ENCODE results near the gene TANGO2.

TANGO2 gene

DNA sequence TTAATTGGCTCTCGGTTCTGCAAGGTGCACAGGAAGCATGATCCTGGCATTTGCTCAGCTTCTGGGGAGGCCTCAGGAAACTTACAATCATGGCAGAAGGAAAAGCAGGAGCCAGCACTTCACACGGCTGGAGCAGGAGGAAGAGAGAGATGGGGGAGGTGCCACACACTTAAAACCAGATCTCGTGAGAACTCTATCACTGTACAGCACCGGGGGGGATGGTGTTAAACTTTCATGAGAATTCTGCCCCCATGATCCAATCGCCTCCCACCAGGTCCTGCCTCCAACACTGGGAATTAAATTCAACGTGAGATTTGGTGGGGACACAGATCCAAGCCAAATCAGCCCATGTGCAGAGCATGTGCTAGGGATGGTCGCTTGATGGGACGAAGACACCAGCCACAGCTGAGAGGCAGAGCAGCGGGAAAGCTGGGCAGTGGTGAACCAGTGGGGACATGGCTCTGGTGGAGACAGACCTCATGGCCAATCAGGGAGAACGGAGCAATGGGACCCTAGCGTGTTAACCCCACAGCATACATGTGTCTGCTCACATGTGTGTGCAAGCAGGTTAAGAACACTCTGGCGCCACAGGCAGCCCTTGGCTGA is 6.2 kb downstream of the TANGO2 start:
- DNase-seq (ENCODE audit: low read depth): no peak

DNA sequence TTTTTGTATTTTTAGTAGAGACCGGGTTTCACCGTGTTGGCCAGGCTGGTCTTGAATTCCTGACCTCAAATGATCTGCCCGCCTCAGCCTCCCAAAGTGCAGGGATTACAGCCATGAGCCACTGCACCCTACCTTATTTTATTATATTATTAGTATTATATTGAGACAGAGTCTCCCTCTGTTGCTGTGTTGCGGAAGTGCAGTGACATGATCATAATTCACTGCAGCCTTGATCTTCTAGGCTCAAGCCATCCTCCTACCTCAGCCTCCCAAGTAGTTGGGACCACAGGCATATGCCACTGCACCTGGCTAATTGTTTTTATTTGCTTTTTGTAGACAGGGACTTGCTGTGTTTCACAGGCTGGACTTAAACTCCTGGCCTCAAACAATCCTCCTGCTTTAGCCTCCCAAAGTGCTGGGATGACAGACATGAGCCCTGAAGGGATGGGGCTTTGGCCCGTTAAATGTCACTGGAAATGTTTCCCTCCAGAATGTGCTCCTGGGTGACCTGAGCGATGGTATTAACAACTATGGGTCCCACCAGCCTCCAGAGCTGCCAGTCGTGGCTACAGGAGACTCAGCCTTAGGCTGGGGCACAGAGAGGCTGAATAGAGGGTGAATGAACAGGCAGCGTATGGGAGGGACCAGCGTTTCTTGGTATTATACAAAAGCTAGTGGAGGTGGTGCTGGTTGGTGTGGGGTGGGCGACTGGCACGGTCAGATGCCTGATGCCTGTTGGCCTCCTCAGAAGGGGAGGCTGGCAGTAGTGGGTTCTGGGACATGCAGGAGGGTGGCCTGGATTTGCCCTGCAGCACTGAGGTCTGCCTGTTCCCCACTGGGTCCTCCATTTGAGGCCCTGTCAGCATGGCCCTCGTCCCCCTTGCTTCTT is 7.3 kb downstream of the TANGO2 start:
- DNase-seq (ENCODE audit: low read depth): peak; percentile 57

DNA sequence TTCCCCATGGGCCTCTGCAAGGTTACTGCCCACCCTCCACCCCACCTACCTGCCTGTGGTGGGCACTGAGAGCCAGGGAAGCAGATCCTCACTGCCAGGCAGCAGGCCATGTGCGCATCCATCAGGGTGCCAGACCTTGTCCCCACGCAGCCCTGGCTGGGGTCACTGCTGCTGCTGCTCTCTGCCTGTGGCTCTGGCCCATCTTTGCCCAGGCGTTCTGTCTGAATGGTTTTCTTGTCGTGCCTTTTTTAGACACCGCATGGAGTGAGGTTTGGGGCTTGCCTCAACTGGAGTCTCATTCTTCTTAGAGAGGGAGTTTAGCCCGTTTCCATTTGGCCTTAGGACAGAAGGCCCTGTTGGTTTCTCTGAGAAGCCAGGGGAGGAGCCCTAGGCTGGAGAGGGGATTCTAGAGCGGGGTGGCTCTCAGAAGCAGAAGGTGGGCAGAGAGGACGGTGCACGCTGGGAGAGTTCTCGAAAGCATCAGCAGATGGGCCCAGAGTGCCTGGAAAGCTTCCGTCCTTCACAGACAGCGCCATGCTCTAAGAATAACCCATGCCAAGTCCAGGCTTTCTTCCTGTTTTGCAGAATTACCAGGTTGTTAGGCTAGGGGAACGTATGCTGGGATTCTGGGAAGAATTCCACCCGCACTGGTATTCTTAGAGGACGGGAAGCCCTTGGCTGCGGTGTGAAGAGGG is 8.1 kb downstream of the TANGO2 start:
- DNase-seq (ENCODE audit: low read depth): no peak

DNA sequence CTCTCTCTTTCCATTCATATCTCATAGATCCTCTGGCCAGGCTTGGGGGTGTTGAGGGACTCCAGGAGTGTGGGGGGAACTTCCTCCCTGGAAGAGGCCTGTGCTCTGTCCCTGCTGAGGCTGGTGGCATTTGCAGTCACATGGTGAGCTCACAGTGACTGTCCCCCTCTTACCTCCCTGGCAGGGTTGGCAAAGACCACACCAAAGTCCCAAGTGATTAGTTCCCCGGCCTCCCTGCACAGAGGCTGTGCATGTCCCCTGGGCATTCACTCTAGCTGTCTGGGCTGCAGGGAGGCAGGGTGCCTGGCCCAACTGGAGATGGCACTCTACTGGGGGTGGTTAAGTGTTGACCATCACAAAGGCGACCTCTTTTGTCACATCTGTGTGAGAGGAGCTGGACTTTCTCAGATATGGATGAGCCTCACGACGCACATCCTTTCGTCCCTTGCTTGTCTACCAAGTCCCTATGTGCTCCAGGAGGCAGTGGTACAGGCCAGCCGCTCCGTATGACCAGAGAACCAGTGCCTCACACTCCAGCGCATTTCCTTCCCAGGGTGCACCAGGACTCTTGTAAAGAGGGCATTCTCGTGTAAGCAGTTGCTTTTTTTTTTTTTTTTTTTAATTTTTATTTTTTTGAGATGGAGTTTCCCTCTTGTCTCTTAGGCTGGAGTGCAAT is 8.8 kb downstream of the TANGO2 start:
- DNase-seq (ENCODE audit: low read depth): no peak

DNA sequence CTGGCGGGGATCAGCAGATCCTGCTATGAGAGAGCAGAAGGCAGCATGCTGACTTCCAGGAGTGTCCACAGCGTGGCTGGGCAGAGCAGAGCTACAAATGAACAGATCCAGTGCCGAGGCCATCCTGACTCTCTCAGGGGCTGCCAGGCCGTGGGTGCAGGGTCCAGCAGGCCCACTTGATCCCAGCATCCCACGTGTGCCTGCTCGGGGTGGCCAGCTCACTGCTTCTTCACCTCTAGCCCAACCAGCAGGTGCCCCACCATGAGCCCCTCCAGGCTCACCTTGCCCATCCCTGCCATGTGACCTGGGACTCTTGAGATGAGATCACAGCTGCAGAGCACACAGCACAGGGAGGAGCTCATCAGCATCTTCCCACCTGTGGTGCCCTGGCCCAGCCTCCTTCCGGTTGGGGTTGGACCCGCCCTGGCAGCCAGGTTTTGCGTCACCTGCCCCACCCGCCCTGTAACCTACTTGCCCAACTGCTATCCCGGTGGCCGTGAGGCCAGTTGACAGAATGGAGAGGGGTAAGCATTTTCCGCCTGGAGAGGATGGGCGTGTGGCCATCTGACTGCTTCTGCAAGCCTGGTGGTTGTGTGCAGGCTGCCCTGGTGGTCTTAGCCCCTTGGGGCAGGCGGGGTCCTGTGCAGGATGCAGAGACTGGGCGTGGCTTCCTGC is 11.0 kb downstream of the TANGO2 start:
- DNase-seq (ENCODE audit: low read depth): no peak

DNA sequence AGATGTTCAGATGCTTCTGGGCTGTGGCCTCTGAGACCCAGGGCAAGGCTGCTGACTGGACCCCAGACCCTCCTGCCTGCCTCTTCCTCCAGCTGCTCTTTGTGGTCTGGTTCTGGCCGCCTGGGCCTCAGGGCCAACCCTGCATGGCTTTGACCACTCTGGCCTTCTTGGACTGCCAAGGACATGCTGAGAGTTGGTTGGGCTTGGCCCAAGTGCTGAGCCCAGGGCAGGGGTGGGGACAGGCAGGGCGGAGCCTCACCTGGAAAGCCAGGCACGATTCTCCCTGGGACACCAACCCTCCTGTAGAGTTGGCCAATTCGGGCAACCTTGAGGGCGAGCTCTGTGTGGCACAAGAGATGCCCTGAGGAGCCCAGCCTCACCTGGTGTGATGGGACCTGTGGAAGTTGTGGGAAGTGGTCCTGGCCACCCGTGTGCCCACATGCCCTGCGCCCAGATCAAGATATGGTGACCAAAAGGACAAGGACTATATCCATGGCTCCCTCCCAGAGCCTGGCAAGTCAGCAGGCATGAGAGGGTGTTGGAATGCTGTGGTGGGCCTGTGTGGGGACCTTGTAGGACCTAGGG is 11.6 kb downstream of the TANGO2 start:
- no peak for DNase-seq (ENCODE audit: low read depth)

DNA sequence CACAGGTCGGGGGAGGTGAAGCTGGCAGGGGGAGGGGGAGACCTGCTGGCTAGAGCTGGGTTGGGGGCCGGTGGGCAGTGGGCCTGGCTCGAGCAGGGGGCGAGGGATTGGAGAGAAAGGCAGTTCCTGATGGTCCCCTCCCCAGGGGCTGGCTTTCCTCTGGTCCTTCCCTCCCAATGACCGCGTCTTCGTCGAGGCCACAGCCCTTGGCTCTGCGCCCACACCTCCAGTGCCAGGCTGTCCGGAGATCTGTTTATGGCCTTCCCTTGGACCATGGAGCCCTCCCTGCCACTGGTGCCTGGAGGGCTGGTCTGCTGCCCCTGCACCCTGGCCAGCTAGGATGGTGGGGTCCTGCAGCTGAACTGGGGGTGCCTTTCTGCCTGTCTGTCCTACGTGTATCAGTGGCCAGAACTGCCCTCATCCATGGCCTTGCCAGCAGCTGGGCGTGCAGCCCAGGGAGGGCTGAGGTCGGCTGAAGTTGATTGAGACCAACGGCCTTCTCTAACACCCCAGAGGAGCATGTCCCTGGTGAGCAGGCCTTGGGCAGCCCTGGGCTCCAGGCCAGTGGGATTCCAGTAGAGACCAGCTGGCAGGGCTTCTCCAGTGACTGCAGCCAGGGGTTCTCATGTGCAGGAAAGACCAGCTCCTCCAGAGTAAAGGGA is 12.3 kb downstream of the TANGO2 start:
- no peak for DNase-seq (ENCODE audit: low read depth)

DNA sequence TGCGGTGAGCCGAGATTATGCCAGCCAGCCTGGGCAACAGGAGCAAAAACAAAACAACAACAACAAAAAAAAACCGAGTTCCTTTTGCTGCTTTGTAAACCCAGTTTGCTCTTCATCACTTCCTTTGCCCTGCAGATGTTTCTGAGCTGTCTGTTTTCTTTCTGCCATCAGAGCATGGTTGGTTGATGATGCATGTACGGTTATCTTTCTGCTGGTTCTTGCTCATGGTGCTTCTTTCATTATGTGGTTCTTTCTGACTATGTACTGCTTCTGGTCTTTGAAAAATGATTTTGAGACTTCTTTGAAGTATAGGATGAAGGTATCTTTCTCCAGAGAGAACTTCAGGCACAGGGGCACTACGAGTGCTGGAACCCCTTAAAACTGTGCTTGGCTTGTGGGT is 13.2 kb downstream of the TANGO2 start:
- peak; percentile 17 for DNase-seq (ENCODE audit: low read depth)

DNA sequence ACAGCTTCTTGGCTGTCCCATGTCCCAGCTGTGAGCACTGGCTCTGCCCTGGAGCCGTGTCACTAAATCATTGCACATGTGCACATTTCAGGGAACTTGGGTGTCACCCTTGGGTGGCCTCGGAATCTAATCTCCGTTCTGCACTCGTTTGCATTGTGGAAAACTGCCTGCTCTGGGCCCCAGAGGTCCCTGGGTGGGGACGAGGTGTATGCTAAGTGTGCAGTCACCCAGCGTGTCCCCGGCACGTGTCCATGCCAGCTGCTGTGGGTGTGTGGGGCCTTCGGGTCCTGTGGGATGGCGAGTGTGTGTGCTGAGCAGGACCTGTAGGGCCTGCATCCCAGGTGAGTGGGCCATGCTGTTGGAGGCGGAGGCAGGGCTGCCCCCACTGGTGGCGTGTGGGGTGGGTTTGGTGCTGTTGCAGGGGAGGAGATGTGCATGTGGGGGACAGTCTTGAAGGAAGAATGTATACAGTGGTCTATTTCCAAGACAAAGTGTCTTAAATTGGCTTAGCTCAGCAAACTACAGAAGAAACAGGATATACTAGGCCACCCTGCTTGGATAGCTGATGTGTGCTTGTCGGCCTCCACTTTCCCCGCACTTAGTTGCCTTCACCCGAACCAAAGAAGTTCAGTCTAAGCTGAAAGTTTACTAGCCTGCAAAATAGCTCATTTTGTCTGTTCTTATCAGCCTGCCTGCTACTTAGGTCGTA is 14.6 kb downstream of the TANGO2 start:
- no peak for DNase-seq (ENCODE audit: low read depth)

DNA sequence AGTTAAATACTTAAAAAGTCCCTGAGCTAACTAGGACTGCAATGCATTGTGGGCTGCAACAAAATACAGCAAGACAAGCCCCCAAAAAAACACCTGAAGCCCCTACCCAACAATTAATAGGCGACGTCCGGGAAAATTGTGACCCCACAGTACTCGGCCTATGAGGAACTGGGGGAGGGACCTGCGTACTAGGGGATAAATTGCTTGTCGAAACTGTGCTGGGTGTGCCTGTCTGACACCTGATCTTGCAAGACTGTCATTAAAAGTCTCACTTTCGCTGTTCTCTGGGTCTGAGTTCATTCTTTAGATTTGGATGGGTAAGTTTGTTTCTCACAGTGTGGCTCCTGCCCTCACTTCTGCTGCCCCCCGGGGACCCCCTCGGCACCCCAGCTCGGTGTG is 15.2 kb downstream of the TANGO2 start:
- DNase-seq (ENCODE audit: low read depth): no peak

DNA sequence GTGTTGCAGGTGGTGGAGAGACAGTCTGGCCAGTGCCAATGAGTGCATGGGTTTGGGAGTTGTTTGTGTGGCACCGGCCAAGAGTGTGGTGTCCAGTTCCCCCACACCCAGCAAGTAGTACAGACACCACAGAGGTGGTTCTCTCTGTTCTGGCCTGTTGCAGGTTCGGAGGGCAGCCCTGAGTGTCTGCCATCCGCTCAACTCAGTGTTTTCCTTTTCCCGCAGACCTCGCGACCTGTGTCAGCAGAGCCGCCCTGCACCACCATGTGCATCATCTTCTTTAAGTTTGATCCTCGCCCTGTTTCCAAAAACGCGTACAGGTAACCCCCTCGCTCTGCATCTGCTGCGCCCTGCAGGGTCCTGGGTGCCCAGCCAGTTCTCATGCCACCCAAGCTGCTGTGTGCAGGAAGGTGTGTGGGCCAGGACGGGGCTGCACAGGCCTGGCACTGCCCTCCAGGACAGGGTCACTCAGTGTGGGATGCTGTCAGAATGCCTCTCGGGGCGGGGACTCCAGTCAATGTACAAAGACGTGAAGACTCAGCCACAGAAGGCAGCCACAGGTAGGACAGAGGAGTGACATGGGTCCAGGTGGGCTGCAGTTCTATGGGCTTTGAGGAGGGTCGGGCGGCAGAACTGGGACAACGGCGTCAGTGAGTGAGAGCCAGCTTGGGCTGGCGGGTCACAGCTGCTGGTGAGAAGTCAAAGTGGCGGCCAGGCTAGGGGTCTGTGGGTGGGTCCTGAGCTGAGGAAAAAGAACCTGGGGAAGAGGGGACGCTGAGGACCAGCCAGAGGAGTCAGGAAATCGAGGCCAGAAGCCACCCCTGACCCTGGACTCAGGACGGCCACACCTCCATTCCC is 15.9 kb downstream of the TANGO2 start:
- DNase-seq (ENCODE audit: low read depth): no peak

DNA sequence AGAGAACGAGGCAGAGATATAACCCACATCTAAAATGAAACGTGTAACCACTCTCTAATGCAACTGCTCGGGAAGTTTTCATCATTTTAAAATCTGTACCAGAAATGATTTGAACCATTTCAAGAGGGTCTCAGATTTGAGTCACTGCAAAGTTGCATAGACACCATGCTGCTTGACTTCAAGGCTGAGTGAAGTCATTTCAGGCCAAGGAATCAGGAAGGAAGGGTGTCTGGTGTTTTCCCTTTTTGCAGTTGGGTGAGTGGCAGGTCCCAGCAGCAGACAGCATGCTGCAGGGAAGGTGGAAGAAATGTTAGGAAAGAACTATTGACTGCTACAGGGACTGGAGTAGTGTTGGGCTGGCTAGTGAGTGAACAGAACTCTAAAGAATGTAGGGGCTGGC is 16.5 kb downstream of the TANGO2 start:
- no peak for DNase-seq (ENCODE audit: low read depth)

DNA sequence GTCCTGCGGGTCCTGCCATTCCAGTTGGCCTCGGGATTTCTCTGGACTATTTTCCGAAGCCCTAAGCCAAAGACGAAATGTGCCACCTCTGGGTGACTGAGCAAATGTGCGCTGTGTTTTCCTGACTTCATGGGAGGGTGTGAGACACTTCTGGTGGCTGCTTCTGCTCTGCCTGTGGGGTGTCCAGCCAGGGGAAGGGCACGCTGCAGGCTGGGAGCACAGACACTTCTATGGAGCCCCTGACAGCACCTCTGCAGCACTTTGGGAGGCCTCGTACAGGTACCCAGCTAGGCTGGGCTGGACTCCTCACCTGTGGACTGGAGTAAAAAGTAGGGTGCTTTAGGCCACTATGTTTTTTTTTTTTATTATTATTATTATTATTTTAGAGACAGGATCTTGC is 17.7 kb downstream of the TANGO2 start:
- DNase-seq (ENCODE audit: low read depth): no peak

DNA sequence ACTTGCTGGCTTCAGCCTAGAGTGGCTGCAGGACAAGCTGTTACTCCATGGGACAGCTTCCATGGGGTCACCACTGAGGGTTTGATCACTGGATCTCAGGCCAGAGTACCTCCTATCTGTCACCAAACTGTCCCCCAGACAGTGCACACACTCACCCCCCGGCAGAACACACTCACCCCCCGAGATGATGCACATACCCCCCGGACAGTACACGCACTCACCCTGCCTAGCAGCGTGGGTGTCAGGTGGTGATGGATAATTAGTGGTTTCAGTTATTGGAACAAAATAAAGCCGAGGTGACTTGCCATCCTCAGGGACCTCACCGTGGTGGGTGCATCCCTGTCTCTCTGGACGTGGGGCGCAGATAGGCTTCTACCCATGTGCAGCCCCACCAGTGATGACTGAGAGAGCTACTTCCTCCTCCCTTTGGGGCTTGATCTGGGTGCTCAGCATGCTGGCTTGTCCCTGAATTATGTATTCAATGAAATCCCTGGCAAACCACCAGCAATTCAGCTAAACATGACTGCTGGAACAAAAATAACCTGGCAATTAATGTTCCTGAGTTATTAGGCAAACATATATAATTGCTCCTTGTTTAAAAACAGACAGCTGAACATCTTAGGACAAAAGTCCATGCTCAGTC is 18.9 kb downstream of the TANGO2 start:
- DNase-seq (ENCODE audit: low read depth): no peak

DNA sequence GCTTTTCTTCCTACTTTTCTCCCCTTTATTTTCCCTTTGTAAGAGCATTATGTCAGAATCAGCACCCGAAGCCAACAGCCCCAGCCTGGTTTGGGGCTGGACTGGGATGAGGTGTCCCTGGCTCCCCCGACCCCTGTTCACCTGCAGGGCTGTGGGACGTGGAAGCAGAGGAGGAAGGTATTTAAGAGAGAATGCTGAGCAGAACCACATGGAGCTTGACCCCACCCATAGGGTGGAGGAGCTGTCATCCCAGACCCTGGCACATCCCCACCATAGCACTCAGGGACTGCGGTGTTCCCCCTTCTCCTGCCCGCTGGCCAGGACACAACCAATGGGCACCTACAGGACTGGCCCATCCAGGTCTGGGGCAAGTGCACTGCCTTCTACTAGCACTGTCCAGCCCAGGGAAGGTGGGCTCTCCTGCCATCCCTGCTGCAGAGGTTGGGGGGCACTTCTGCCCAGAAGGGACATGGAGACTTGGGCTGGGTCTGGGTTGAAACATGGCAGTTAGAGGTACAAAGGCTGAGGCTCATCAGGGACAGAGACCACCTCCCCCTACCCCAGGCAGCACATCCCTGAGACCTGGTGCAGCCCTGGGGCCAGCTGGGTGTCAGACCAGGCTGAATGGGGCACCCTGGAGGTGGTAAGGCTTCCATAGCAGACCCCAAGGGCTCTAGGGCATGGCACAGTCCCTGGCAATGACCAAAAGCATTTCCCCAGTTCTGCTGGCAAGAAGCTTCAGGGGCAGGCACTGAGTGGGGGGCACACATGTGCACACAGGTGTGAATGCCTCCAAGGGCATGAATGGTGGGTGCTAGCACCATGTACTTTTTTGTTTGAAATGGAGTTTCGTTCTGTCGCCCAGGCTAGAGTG is 19.7 kb downstream of the TANGO2 start:
- DNase-seq (ENCODE audit: low read depth): no peak

DNA sequence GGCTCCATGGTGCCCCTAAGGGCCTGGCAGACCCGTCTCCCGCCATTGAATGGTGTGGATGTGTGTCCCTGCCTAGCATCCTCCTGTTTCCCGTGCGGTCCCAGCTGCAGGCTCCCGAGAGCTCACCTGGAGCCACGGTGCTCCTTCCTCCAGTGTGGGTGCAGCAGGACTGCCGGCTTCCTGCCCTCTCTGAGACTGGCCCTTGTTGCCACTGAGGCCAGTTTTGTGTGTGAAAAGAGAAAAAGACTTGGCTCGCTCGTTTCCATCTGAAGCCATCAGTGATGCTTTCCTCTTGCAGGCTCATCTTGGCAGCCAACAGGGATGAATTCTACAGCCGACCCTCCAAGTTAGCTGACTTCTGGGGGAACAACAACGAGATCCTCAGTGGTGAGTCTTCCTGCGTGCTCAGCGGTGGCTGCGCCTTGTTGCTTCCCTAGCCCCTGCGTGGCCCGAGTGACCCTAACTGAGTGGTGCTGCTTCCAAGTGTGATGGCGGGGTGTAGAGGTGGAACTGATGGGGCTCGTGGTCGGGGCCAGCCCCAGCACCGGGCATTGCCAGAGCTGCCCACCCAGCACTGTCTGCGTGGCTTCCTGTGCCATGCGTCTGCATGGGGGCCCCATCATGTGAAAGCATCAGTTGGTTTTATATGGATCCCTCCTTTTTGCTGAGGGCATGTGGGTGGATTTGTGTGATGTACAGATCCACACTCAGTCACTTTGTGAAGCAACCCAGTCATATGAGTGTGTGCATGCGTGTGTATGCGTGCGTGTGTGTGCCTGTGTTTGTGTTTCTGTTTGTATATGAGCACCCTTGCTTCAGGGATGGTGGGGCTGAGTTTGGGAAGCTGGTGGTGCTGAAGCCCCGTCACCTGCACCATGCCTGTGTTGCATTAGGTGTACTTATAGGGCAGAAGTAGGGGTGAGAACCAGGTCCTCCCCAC is 22.4 kb downstream of the TANGO2 start:
- DNase-seq (ENCODE audit: low read depth): no peak

DNA sequence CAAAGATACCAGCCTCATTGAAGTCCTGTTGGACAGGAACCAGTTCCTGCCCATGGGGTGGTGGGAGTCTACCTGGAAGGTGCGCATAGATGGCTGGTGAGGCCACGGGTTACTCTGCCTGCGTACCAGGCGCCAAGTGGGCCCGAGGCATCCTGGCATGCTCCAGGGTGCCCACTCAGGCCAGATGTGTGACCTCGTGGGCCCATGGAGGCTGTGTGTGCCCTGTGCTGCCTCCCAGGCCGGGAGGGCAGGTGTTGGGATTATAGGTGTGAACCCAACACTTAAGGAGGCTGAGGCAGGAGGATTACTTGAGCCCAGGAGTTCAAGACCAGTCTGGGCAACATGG is 23.1 kb downstream of the TANGO2 start:
- DNase-seq (ENCODE audit: low read depth): no peak
